PC-3 (cell line): Measurements from ENCODE around the gene S100A5.
"Not testable (repeated sequence)": the region's sequence is repeated elsewhere in the genome, so short reads cannot be mapped to it uniquely, and the experiment has no call there.

Experiments used
- CTCF ChIP-seq: fragments of 300-600 bp; sonication (generic); conservative IDR thresholded peaks from 2 replicates; pipeline ENCODE4 v1.5.1; 2017; ENCODE audit warnings: antibody characterized with exemption, low read depth, mild to moderate bottlenecking, low read length
- EZH2 ChIP-seq: fragments of 300-600 bp; sonication (generic); IDR thresholded peaks from one replicate; pipeline ENCODE4 v1.6.1; 2017; ENCODE audit warnings: antibody characterized with exemption, mild to moderate bottlenecking, low read length; ENCODE audit not compliant: unreplicated experiment

- TF ChIP-seq CTCF, EZH2: not testable (repeated sequence)
Observed at GRCh38 chr1:153583514-153583913, 42.8 kb upstream of the S100A5 start.
